Hindlimb muscle (tissue), 1 donor: ENCODE measurements around the gene USP37. TPM values are rescaled to one million over a fixed set of nuclear protein-coding genes. Genes with fewer than 3 reads are reported as not detected.
A peak's percentile ranks its signal among the peaks of the same experiment; 100 is the strongest.

ENCODE experiments used
- DNase-seq: peaks from one replicate; pipeline ENCODE4 v3.0.0-alpha.2; 2013
- polyA plus RNA-seq: library from polyadenylated mRNA; unstranded; fragments of 120-200 nt; gene quantifications from one replicate; pipeline ENCODE4 v1.2.1, GENCODE V29; 2013; ENCODE audit not compliant: insufficient read length

The USP37 gene
- polyA plus RNA-seq, 1 donor: 10.1 TPM

DNA sequence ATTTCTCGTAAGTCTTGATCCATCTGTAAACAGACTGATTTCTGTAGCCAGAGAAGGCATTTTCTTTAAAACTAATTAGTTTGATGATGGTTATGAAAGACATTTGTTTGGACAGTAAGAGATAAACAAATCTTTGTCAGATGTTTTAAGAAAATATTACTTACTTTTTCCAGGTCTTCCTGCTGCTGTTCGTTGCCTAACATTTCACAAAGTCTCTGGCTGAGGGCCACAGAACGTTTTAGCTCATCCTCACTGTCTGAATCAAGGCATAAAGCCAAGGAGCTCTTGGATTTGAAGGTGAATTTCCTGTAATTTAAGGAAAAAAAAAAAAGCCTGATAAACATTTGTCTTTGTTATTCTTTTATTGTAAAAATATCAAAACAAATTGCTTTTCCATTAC, 91.5 kb downstream of the USP37 start:
- DNase-seq: peak; percentile 38

DNA sequence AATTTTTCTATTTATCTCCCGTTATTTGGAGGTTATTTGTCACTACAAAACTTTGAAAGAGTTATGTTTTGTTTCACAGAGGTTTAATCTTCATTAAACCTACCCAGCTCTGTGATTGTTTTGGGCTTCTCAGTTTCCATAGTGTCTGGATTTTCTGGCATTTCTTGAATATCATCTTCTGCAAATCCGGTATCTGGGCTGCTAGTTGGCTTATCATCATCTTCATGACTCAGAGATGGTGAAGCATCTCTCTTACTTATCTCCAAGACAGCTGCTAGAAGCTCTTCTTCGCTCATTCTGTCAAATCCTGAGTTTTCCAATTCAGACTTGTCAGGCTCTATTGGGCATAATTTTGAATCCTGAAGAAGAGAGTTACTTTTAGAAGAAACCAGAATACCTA, 93.6 kb downstream of the USP37 start:
- DNase-seq: no peak

DNA sequence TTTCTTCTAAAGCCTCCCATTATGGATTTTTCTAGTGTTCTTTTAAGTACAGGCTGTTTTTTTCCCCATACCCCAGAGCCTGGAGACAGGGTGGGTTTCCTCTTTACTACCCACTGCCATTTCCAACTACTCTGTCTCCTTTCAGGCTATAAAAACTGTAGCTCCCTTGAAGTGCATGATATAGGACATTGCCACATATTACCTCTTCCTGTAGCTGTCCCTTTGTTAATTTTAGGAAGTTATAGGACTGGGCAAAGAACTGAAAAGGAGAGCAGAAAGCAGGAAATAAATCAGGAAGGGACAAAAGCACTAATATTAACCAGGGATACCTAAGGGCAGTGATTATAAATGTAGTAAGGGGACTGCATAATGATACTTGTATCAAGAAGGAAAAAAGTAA, 95.2 kb downstream of the USP37 start:
- no peak for DNase-seq

DNA sequence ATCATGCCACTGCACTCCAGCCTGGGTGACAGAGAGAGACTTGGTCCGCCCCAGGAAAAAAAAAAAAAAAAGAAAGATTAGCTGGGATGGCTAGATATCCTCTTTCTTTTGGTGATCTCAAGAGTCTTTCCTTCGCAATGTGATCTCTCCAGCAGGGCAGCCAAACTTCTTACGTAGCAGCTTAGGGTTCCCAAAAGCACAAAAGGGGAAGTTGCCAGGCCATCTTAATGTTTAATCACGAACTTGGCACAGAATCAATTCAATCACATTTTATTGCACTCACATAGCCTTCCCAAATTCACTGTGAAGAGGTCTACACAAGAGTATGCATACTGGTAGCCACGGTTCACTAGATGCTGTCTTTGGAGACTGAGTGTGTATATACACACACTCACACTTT, 96.2 kb downstream of the USP37 start:
- DNase-seq: no peak

DNA sequence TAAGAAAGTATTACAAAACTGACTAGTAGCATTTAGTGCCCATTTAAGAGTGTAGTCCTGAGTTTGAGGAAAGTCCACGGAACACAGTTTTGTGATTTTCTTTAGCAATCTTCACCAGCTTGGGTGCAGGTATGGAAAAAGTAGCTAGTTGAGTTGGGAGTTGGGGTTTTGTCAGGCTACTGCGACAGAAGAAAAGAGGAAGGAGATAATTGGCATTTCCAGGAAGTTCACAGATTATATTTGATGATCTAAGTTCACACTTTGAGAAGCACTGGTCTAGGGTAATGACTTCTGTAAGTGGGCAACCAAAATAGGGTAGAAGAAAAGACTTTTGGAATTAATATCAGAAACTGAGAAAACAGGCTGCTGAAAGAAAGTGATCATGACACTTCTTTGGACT, 97.1 kb downstream of the USP37 start:
- DNase-seq: no peak

DNA sequence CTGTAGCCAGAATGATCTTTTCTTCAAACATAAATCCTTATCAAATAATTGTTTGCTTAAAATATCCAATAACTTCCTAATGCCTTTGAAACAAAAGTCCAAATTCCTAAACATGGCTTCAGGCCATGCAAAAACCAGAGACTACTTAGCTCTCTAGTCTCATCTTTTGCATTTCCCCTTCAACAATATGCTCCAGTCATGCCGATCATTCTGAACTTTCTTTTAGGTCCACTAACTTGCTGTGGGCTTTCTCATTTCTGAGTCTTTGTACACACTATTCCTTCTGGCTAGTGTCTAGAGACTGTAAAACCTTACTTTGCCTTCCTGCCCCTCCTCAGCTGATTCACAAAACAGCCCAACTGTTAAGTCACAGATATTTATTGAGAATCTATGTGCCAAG, 97.7 kb downstream of the USP37 start:
- no peak for DNase-seq

DNA sequence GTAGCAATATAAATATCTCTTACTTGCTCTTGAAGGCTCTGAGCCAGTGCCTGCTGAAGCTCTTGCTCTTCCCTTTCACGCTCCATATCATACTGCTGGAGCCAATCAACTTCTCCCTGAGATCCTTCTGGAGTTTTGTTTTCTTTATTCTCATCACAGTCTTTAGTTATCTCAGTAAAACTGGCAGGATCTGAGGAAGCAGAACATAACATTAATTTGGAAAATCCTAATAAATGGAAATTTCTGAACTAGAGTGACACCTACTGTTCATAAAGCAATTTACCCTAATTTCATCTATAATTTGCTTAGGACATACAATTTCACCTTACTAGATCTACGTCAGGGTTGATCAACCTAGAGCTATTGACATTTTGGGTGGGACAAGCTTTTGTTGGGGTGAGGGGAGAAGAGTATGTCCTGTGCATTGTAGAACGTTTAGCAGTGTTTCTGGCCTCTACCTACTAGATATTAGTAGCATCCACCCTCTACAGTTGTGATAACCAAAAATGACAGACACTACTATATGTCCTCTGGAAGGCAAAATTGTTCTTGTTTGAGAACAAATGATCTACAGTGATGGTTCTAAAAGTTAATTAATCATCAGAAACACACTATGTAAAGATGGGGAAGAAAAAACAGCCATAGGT, 102.0 kb downstream of the USP37 start:
- peak; percentile 26 for DNase-seq

DNA sequence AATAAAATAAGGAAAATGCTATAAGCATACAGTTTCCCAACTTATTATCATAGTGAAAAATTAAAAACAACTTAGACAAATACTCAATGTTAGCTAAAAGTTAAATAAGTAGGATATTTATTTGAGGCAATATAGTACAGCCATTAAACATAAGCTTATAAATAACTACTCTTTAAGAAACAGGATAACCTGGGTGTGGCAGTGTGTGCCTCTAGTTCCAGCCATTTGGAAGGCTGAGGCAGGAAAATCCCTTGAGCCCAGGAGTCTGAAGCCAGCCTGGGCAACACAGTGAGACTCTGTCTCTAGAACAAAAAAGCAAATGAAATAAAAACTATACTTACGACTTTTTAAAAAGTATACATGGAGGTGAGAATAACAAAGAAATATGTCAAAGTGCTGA, 109.6 kb downstream of the USP37 start:
- no peak for DNase-seq

DNA sequence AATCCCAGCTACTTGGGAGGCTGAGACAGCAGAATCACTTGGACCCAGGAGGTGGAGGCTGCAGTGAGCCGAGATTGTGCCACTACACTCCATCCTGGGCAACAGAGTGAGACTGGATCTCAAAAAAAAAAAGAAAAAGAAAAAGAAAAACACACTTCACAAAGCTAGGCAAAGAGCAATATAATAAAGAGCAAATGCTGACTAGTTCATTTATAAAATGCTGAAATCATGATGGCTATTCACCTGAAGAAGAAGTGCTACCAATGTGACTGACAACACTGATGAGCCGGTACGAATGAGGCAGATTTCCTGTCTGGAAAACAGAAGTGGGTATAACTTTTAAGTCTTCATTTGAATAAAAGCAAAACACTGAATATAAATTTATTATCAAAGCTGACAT, 111.3 kb downstream of the USP37 start:
- no peak for DNase-seq

DNA sequence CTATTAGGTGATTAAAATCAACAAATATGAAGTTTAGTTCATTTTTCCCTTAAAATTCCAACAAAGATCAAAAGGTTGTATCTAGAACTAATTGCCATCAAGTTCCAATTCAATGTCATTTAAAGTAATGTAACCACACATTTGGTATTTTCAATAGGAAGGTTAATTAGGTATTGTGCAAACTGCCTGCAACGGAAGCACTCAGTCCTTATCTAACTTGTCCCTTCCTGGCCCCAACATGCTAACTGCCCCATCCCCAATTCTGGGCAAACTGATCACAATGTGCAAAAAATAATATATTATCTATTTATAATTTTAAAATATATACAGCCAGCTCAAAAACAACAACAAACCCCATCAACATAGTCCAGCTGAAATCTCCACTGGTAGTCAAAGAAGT, 116.1 kb downstream of the USP37 start:
- no peak for DNase-seq

DNA sequence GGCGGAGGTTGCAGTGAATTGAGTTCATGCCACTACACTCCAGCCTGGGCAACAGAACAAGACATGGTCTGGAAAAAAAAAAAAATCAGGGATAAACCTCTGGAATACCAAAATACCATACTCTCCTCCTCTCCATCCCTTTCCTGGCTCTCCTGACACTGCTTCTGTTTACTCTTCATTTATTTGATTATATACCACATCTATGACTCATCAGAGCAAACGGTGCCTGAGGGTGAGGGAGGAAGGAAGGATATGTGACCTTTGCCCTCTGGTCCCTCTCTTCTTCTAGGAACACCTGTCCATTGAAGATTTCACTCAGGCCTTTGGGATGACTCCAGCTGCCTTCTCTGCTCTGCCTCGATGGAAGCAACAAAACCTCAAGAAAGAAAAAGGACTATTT, 119.2 kb downstream of the USP37 start:
- no peak for DNase-seq

DNA sequence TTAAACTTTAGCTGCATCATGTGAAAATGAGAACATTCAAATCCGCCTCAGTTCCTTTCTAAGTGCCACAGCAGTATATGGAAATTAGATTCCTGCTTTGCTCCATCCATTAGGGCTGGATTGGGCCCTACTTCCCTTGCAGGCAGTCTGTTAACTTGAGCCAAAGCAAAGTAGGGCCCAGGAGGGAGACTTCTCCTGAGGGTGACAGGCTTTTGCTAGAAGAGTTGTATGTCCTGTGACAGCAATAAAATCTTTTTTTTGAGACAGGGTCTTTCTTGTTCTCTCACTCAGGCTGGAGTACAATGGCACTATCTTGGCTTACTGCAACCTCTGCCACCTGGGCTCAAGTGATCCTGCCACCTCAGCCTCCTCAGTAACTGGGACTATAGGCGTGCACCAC, 121.1 kb downstream of the USP37 start:
- DNase-seq: no peak

DNA sequence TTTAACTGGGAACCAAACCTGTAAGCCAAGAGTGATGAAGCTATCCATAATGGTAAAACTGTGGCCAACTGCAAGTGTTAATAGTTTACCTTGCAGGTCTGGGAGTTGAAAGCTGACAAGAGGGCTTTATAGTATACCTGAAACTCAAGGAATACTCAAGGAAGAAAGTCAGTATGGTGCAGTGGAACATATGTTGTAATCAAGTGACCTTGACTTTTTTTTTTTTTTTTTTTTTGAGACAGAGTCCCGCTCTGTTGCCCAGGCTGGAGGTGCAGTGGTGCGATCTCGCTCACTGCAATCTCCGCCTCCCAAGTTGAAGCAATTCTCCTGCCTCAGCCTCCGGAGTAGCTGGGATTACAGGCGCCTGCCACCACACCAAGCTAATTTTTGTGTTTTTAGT, 121.6 kb downstream of the USP37 start:
- no peak for DNase-seq

DNA sequence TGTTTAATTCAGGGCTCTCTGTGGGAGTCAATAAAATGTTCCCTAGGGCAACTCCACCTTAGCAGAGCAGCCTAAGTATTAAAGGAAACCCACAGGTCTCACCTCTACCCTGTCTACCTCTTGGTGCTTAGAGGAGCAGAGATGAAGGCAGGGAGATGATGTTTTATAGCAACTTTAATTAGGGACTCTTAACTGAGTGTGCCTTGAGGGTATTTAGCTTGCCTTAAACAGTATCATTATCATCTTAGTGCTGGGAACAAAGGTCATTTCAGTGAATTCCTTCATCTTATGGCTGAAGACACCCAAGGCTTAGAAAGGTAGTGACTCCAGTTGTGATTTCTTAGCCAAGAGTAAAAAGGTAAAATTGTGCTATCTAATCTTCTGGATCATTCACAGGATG, 122.5 kb downstream of the USP37 start:
- no peak for DNase-seq

DNA sequence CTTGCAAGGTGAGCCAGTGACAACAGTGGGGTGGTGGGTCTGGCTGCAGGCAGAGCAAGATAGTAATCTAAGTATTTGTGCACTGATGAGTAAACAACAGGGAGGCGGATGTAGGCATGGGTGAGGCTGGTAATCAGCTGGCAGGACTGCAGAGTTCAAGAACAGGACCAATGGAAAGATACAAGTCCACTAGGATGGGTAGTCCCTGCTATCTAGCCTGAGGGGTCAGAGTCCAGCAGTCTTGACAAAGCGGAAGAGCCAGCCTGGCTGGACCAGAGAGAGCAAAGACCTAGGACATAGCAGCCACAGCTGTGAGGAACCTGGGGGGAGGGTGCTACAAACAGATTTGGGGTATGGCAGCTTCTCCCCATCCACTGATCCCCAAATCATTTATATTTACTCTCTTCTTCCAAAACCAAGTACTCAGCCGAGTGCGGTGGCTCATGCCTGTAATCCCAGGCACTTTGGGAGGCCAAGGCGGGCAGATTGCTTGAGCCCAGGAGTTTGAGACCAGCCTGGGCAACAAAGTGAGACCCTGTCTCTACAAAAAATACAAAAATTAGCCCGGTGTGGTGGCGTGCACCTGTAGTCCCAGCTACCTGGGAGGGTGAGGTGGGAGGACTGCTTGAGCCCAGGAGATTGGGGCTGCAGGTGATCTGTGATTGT, 123.3 kb downstream of the USP37 start:
- DNase-seq: no peak

DNA sequence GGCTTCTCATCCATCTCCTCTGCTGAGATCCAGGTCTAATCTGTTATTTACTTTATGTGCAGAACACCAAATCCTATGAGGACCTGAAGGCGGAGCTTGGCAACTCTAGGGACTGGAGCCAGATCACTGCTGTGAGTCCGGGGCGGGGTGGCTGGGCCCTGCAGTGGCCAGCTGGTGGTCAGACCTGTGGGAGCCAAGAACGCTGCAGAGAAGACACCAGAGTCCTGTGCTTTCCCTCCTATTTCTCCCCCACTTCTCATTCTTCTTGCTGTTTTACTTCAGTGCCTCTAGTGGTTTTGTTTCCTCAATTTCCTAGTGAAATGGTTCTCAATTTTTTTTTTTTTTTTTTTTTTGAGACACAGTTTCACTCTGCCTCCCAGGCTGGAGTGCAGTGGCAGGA, 129.6 kb downstream of the USP37 start:
- no peak for DNase-seq

DNA sequence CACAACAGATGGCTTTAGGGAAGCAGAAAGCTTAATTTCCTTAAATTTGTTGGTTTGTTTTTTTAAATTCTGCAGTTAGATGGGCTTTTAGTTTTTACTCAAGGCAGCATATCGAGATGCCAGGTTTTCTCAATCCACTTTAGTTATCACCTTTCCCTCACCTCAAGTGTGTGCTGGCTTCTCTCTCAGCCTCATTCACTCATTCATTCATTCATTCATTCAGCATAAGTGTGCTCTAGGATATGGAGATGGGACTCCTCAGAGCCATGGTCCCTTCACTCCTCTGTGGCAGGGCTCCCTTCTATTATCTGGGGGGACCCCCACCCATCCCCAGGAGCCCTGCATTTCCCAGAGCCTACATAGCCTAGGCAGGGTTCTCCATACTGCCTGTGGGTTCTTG, 130.2 kb downstream of the USP37 start:
- no peak for DNase-seq

DNA sequence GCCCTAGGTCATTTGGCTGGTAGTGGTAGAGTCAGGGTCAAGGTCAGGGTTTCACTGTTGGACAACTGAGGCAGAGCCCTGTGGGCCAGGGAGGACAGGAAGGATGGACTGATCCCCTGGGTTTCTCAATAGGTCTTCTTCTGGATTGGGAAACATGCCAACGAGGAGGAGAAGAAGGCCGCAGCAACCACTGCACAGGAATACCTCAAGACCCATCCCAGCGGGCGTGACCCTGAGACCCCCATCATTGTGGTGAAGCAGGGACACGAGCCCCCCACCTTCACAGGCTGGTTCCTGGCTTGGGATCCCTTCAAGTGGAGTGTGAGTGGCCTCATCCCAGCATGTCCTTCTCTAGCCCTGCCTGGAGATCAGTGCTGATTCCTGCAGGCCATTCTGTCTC, 131.2 kb downstream of the USP37 start:
- DNase-seq: no peak

DNA sequence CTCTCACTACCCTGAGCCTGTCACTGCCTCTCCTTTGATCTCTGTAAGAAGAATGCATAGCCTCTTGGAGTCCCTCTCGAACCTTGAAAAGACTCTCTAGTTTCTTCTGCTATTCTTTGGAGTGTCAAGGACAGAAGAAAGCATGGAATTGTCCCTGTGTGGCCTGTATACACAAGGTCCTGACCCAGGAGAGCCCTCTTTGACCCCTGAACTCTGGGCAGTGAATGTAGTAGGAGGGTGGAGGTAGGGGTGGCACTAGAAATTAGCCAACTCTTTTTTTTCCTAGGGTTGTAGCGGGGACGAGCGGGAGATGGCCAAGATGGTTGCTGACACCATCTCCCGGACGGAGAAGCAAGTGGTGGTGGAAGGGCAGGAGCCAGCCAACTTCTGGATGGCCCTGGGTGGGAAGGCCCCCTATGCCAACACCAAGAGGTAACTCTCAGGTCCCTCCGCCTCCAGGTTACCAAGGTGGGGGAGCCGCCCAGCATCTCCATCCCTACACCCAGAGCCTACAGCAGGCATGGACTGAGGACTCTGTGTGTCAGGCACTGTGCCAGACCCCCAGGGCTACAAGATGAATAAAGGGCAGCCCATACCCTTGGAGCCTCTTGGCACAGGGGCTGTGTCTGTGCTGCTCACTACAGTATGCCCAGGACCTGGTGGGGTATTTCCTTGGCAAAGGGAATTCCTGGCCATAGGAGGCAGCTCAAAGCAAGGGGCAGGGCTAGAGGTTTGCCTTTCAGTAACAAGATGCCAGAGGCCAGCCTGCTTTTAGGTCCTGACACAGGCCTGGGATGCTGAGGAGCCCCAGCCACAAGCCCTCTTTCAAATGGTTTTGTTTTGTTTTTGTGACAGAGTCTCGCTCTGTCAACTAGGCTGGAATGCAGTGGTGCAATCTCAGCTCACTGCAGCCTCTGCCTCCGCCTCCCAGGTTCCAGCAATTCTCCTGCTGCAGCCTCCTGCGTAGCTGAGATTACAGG, 132.9 kb downstream of the USP37 start:
- no peak for DNase-seq

DNA sequence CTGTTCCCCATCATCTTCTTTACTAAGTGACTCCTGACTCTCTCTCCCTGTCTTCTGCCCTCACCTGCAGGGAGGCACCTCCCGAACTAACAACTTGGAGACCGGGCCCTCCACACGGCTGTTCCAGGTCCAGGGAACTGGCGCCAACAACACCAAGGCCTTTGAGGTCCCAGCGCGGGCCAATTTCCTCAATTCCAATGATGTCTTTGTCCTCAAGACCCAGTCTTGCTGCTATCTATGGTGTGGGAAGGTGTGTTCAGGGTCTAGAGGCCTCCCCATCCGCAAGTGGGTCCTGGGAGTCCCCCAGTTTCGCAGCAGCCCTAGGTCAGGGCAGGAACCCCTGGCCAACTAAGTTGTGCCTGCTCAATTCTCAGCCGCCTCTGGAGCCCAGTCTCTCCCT, 133.7 kb downstream of the USP37 start:
- no peak for DNase-seq

DNA sequence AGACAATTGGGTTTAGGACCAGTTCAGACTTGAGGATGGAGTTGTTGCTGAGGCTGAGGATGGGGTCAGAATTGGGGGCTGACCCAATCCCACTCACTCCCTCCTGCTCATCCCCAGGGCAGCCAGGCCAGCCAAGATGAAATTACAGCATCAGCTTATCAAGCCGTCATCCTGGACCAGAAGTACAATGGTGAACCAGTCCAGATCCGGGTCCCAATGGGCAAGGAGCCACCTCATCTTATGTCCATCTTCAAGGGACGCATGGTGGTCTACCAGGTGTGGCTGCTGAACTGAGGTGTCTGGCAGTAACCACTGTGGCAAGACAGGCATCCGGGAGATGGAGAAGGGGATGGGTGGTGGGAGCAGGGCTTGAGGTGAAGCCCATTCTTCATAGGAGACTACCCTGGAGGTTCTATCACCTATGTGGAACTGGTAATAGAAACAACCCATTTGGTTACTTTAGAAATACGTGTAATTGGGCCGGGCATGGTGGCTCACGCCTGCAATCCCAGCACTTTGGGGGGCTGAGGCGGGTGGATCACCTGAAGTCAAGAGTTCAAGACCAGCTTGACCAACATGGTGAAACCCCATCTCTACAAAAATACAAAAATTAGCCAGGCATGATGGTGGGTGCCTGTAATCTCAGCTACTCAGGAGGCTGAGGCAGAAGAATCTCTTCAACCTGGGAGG, 135.3 kb downstream of the USP37 start:
- DNase-seq: no peak

DNA sequence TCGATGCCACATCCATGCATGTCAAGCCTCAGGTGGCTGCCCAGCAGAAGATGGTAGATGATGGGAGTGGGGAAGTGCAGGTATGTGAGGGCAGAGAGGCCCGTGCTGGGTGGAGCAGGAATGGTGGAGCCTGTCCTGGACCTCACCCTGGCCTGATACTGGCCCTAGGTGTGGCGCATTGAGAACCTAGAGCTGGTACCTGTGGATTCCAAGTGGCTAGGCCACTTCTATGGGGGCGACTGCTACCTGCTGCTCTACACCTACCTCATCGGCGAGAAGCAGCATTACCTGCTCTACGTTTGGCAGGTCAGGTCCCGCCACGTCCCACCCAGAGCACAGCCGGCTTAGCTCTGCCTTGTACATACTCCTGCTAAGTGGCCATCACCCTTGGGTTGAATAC, 136.3 kb downstream of the USP37 start:
- no peak for DNase-seq

DNA sequence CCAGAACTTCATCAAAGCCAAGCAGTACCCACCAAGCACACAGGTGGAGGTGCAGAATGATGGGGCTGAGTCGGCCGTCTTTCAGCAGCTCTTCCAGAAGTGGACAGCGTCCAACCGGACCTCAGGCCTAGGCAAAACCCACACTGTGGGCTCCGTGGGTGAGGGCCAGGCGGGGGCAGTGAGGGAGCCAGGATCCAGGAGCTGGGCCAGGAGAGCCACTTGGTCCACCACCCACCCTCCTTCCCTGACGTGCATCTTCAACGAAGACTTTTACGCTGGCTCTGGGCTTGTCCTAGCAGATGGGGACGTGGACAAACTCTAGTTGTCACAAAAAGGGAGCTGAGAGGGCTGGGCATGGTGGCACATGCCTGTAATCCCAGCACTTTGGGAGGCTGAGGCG, 137.4 kb downstream of the USP37 start:
- no peak for DNase-seq
